Measurements from ENCODE around the gene PPP1R9A. TPM values are rescaled to one million over a fixed set of nuclear protein-coding genes. Genes with fewer than 3 reads are reported as not detected.
"Not testable (repeated sequence)": the region's sequence is repeated elsewhere in the genome, so short reads cannot be mapped to it uniquely, and the experiment has no call there.

Gene PPP1R9A
- total RNA-seq, 1 donor from 2014 or later: 156 TPM

DNA sequence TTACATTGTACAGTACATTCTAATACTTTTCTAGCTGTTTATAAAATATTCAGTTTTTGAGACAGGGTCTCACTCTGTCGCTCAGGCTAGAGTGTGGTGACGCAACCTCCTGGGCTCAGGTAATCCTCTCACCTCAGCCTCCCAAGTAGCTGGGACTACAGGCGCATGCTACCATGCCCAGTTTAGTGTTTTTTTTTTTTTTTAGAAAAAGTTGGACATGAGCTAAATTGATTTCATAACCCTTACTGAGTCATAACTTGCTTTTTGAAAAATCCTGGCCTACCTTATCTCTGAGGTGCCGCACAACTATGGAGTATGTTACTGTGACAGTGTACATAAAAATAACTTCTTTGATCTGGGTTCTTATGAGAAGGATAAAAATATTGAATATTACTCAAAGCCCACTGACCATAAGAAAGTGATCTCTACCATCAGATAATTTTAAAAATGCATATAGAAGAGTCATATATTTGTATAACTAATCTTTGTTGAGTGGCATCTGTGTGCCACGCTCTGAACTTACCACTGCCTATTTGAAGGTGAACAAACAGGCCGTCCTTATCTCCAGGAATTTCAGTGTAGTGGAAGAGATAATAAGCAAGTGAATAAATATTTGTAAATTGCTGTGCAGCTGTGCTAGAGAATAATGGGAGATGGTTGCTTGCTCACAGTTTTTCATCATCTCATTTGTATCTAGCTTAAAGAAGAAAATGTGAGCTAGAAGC lies 73.2 kb downstream of the PPP1R9A start:
- no peak for DNase-seq

DNA sequence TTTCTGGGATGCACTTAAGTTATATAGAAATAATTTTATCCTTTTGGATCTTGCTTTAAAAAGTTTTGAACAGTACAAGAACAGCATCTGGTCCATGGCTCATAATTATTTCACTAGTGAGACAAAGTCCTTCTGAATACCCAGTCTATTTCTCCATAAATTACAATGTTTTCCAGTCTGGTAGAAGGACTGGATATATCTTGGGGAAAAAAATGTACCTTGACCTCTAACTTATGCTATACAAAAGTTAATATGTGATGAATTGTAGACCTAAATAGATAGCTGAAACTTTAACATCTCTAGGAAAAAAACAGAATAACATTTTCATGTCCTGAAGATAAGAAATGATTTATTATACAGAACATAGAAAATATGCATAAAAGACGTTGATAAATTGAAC lies 88.5 kb downstream of the PPP1R9A start:
- DNase-seq: no peak

DNA sequence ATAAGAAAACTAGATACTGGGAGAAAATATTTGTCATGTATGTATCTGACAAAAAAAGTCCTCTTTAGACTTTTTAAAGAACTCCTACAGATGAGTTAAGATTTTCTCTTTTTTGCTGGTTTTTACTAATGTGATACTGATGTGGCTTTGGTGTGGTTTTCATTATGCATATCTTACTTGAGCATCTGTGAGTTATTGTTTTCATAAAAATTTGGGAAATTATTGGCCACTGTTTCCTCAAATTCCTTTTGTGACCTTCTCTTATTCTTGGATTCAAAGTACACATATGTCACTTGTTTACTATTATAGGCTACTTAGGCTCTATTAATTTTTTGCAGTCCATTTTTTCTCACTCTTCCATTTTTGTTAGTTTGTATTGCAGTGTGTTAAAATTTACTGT lies 89.0 kb downstream of the PPP1R9A start:
- DNase-seq: no peak

DNA sequence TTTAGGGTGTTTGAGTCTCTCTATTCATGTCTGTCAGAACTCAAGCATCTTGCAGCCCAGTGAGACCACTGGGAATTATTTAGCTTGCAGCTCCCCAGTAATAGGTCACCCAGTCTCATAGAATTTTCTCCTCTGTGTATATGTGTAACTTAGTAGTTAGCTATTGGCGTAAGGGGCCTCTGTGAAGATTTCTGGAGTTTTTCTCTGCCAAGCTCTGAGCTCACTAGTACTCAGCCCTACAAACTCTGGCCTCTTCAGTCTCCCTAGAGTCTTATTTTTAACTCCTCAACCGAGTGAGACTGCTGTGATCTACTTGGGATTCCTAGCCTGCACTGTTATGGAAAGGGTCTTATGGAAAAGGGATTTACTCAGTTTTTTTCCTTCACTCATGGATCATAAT lies 90.2 kb downstream of the PPP1R9A start:
- peak; percentile 78 for DNase-seq

DNA sequence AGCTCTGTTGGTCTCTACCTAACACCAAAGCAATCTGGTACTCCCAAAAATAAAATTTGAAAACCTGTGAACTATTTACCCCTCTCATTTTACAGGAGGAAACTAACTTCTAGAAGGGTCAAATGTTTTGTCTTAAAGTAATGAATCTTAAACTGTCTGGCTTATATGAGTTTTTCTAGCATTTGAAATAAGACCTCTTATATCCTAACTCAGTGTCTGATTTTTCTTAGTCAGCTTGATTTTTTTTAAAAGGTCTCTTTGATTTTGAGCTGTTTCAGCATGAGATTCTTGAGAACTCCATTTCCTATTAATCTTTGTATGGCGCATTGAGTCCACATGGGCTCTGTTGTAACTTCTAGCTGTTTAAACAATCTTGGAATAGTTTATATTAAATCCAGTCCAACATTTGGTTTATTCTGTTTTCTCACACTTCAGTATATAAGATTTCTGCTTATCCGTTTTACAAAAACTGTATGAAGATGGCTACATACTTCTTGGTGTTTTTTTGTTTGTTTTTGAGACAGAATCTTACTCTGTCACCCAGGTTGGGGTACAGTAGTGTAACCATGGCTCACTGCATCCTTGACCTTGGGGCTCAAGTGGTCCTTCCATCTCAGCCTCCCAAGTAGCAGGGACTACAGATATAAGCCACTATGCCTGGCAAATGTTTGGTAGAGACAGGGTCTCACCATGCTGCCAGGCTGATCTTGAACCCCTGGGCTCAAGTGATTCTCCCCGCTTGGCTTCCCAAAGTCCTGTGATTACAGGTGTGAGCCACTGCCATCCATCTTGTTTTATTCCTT lies 91.1 kb downstream of the PPP1R9A start:
- DNase-seq: no peak

DNA sequence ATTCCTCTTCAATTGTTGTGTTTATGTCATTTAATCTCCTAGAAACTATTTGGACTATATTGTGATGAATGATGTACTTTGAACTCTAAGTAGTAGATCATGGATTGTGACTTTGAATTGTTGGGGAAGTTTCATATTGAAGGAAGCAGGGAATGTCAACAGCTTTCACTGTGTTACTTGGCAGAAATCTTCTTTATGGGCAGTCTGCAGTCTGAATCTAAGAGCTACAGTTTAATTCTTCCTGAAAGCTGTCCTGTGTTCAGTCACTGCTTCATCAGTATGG lies 91.6 kb downstream of the PPP1R9A start:
- no peak for DNase-seq

DNA sequence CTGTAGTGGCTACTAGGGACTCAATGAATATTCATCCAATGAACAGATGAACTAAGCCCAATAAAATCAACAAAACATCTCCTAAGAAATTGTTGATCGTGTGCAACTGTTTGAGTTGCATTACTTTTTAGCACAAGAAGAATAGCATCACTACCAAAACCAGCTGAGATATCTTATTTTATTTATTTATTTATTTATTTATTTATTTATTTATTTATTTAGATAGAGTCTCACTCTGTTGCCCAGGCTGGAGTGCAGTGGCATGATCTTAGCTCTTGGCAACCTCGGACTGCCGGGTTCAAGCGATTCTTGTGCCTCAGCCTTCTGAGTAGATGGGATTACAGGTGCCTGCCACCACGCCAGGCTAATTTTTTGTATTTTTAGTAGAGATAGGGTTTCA lies 92.2 kb downstream of the PPP1R9A start:
- not testable (repeated sequence) for DNase-seq

DNA sequence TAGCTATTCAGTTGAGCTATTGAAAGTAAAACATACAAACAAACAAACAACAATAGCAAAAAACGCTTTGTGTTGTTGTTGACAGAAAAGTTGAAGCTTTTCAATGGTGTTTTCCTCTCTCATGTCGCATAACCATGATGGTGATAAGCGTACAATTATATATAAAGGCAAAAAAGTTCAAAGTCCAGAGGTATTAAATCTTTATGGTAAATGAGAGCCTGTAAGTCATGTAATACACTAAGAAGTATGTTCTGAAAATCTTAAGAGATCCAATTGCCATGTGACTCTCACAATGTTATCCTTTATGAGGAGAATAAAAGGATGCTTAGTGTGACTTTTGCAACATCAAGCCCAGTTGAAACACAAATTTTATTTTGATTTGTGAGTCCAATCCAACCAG lies 93.9 kb downstream of the PPP1R9A start:
- DNase-seq: no peak

DNA sequence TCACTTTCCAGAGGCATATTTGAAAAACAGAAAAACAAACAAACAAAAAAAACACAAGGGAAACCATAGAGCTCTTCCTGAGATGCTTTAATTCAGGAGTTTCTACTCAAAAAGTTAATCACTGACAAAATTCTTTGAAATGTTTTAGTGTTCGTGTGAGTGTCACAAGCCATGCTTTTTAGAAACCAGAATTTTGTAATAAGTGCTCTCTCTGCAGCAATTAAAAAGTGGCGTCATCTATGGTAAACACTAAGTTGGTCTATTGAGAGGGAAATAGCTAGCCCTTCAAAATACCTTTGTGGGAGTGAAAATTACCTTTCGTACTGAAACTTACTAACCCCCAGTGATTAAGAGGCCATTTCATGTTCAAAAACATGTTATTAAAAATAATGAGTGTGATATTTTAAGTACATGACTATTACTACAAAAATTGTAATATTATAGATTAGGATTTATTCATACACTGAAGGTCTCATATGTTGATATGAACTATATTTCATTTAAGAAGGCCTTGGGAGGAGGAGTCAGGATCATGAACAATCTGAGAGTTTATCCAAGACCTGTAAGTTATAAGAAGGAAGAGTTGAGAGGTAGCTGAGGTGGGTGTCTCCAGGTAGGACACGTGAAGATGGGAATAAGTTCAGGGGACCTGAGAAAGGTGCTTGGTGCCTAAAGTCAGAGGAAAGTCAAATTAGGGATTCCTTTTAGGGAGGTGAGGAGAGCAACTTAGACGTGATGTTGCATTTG lies 94.6 kb downstream of the PPP1R9A start:
- no peak for DNase-seq

DNA sequence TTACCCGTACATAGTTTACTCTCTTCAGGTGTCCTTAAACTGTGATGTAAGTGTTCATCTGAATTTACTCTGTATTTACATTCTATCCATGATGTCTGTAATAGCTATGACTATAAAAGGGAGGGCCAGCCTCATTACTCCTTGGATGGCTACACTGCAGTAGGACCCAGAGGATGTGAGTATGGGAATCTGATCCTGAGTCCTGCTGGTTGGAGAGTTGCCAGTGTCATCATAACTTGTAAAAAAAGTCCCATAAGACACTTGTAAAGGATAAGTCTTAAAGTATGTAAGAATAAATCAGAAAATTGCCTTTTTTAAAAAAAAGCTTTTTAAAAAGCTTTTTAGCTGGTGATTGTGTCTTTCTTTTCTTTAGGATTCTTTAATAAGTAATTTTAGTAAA lies 95.4 kb downstream of the PPP1R9A start:
- peak; percentile 61 for DNase-seq

DNA sequence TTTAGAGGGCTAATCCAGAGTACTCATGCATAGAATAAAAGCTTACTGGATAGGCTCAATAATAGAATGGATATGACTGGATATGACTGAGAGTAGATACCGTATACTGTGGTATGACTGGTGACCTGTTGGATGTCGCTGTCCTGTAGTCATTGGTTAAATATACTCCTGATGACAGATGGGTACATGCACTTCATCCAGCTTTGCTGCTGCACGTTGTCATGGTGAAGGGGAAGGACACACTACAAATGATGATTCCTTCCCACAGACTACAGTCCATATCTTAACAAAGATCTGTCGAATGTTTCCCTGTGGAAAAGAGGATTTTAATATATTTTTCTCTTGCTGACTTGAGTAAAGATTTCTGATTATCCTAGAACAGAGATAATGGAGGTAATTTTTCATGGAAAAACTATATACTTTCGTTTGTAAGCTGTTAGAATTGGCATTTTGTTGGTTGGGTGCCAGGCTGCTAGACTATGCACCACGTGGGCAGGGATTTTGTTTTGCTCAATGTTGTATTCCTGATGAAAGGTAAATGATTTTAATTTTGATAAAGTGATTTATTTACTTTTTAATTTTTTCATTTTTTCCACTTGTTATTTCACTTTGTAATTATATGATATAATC lies 97.3 kb downstream of the PPP1R9A start:
- DNase-seq: peak; percentile 75

DNA sequence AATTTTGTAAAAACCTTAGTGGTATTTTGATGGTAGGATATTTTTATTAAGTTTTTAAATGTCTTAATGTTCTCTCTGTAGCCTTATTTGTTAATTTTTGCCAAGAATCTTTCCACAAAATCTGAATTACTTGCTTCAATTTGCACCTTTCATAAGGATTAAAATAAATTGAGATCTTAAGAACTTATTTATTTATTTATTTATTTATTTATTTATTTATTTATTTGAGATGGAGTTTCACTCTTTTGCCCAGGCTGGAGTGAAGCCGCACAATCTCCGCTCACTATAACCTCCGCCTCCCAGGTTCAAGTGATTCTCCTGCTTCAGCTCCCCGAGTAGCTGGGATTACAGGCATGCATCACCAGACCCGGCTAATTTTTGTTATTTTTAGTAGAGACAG lies 98.6 kb downstream of the PPP1R9A start:
- no peak for DNase-seq

DNA sequence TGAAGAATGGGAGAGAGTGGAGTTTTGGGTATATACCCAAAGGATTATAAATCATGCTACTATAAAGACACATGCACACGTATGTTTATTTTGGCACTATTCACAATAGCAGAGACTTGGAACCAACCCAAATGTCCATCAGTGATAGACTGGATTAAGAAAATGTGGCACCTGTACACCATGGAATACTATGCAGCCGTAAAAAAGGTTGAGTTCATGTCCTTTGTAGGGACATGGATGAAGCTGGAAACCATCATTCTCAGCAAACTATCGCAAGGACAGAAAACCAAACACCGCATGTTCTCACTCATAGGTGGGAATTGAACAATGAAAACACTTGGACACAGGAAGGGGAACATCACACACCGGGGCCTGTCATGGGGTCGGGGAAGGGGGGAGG lies 101.4 kb downstream of the PPP1R9A start:
- DNase-seq: not testable (repeated sequence)

DNA sequence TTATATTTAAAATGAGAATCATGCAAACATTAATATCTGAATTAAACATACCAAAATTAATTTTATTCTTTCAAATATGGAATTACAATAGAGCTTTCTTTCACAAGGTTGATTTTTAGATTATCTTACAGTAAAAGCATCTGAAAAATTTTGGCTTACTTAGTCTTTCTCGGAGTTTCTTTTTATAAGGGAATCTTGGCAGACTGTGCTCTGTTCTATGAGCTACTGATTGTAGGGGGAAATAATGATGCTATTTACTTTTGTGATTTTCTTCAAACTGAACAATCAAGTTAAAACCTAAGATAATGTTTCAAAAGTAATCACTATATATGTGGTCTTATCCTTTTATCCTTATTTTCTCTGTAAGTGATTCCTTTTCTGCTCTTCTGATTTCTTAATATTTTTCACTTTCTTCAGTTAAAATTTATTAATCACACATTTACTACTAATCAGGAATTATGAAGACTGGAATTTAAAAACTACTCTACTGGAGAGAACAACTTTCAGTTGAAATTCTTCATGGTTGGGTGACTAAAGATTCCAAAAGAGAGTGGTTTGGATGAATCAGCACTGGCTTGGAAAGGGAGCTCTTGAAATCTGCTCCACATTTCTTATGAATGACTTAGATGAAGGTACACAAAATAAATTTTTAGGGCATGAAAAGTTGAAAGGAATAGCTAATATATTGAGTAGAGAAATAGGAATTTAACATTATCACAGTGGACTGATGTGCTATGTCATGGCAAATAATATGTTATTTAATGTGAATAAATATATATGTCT lies 103.9 kb downstream of the PPP1R9A start:
- peak; percentile 24 for DNase-seq

DNA sequence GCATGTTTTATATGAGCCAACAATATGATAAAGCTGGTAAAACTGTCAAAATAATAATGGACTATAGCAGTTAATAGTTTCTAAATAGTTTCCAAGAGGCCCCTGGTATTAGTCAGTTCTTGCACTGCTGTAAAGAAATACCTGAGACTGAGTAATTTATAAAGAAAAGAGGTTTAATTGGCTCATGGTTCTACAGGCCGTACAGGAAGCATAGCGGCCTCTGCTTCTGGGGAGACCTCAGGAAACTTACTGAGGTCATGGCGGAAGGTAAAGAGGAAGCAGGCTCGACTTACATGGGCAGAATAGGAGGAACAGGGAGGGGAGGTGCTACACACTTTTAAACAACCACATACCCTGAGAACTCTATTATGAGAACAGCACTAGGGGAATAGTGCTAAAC lies 104.6 kb downstream of the PPP1R9A start:
- DNase-seq: no peak

DNA sequence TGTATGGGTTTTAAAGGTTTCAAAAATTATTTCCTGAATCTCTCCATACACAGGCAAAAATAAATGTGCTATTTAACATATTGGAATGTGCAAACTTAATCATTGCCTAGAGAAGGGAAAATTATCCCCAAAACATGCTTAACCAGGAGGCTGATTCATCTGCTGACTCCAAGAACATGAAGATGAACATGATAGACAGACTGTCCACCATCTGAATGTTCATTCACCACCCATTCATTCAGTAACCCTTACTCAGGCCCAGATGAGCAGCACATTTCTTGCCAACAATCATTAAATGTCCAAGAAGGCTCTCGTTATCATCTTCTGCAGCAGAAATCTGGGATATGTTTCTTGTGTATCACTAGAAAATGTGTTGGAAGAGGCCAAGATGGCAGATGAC lies 110.6 kb downstream of the PPP1R9A start:
- no peak for DNase-seq

DNA sequence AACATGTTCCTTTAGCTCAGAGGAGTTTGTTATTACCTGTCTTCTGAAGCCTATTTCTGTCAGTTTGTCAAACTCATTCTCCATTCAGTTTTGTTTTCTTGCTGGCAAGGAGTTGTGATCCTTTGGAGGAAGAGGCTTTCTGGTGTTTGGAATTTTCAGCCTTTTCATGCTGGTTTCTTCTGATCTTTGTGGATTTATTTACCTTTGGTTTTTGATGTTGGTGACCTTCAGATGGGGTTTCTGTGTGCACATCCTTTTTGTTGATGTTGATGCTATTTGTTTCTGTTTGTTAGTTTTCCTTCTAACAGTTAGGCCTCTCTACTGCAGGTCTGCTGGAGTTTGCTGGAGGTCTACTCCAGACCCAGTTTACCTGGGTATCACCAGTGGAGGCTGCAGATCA lies 118.6 kb downstream of the PPP1R9A start:
- DNase-seq: no peak

DNA sequence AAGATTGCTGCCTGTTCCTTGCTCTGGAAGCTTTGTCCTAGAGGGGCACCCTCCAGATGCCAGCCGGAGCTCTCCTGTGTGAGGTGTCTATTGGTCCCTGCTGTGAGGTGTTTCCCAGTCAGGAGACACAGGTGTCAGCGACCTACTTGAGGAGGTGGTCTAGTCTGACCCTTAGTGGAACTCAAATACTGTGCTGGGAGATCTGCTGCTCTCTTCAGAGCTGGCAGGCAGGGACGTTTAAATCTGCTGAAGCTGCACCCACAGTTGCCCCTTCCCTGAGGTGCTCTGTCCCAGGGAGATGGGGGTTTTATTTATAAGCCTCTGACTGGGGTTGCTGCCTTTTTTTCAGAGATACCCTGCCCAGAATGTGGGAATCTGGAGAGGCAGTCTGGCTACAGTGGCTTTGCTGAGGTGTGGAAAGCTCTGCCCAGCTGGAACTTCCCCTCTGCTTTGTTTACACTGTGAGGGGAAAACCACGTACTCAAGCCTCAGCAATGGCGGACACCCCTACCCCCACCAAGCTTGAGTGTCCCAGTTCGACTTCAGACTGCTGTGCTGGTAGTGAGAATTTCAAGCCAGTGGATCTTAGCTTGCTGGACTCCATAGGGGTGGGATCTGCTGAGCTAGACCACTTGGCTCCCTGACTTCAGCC lies 119.2 kb downstream of the PPP1R9A start:
- no peak for DNase-seq

DNA sequence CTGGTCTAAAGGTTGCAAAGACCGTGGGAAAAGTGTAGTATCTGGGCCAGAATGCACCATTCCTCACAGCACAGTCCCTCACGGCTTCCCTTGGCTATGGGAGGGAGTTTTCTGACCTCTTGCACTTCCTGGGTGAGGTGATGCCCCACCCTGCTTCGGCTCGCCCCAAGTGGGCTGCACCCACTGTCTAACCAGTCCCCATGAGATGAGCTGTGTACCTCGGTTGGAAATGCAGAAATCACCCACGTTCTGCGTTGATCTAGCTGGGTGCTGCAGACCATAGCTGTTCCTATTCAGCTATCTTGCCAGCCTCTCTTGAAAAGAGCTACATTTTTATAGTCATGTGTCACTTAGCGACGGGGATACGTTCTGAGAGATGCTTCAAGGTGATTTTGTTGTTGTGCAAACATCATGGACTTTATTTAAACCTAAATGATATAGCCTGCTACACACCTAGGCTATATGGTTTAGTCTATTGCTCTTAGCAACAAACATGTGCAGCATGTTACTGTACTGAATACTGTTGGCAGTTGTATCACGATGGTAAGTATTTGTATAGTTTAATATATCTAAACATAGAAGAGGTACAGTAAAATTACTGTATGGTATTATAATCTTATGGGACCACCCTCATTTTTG lies 120.0 kb downstream of the PPP1R9A start:
- DNase-seq: no peak

DNA sequence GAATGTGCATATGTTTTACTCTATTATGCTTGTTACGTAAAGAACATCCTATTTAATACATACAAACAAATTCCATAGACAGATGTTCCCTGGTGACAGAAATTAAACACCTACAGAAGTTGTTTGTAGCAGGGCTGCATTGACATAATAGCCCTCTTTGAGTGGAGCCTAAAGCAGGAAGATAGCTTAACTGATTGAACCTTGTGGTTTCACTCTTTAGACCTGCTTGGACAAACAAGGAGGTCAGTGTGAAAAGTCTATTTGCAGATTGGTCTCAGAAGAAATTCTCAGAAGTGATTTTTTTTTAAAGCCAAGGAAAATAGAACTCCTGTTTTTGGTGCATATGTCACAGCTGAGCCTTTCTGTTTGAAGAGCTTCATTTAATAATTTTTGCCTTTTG lies 121.3 kb downstream of the PPP1R9A start:
- DNase-seq: peak; percentile 56

DNA sequence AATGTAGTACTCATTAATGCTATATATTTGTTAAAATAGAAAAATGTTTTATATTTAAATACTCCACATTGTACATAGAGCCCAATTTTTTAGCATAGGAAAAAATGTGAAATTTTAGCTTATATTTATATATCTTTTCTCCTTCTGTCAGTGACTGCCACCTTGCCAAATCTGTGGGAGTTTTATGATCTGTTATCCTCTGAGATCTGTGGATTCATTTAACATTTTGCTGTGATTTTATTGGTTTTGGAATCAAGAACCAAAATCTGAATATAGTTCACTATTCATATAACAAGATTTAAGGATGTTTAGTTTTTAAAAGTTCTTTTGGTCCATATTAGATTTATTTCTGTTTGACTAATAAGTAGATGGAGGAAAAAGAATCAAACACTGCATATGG lies 127.9 kb downstream of the PPP1R9A start:
- DNase-seq: no peak

Measured in tongue (tissue), 2 donors.